H7 (cell line): ENCODE measurements around the gene TCP11L2. TPM values are rescaled to one million over a fixed set of nuclear protein-coding genes. Genes with fewer than 3 reads are reported as not detected.

Source experiments
- DNase-seq: peaks from one replicate; pipeline ENCODE4 v3.0.0; 2012
- H3K27me3 ChIP-seq: 2 replicates; pipeline ENCODE4 v1.6.0; 2011; ENCODE audit warnings: mild to moderate bottlenecking, low read length; ENCODE audit not compliant: control insufficient read depth, insufficient read depth
- H3K36me3 ChIP-seq: replicated peaks from 2 replicates; pipeline ENCODE4 v1.5.1; 2011; ENCODE audit warnings: low read length; ENCODE audit not compliant: control insufficient read depth, insufficient read depth
- H3K4me3 ChIP-seq: 2 replicates; pipeline ENCODE4 v1.5.1; 2011; ENCODE audit warnings: low read depth, mild to moderate bottlenecking, control low read depth, low read length, moderate library complexity; ENCODE audit not compliant: insufficient read depth
- total RNA-seq: library from RNA; depleted of rRNA; stranded (reverse); fragments of >200 nt; shearing (Covaris generic); gene quantifications from 2 replicates; pipeline ENCODE4 v1.2.3, GENCODE V29; 2014

TCP11L2 gene
- total RNA-seq, 1 experiment from 2014 or later, result 6.9 TPM

DNA sequence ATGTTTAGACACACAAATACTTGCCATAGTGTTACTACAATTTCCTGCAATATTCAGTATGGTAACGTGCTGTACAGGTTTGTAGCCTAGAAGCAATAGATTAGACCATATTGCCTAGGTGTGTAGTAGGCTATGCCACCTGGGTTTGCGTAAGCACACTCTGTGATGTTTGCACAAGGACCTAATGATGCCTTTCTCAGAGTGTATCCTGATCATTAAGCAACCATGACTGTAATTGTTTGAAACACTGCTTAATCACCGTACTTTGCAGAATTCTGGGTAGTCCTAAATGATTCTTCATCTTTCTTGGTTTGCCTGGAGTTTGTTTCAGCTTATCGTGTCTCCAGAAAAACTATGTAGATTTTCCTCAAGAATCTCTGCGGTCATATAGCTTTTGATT lies 11.2 kb upstream of the TCP11L2 start:
- Histone ChIP-seq H3K36me3 (no peaks in the 10 kb centered on the region), H3K27me3 (no peaks in the 10 kb centered on the region), H3K4me3 (no peak overlapping the region)
- no peak for DNase-seq

DNA sequence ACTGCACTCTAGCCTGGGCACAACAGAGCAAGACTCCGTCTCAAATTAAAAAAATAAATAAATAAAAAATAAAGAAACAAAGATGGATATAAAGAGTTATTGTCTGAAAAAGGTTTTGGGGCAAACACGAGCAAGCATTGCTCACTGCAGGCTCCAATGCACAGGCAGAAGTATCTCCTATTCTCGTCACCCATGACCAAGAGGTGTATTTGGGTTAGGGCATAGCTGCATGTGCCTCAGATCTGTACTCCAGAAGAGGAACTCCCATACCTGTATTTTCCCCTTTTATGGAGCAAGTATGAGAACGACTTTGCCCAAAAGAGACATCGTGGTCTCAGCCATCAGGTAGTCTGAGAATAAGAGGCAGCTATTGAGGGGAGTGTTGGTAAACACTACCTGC lies 10.2 kb upstream of the TCP11L2 start:
- H3K36me3 ChIP-seq, result no peaks in the 10 kb centered on the region
- no peak overlapping the region for H3K4me3 ChIP-seq
- no peaks in the 10 kb centered on the region for H3K27me3 ChIP-seq
- no peak for DNase-seq

DNA sequence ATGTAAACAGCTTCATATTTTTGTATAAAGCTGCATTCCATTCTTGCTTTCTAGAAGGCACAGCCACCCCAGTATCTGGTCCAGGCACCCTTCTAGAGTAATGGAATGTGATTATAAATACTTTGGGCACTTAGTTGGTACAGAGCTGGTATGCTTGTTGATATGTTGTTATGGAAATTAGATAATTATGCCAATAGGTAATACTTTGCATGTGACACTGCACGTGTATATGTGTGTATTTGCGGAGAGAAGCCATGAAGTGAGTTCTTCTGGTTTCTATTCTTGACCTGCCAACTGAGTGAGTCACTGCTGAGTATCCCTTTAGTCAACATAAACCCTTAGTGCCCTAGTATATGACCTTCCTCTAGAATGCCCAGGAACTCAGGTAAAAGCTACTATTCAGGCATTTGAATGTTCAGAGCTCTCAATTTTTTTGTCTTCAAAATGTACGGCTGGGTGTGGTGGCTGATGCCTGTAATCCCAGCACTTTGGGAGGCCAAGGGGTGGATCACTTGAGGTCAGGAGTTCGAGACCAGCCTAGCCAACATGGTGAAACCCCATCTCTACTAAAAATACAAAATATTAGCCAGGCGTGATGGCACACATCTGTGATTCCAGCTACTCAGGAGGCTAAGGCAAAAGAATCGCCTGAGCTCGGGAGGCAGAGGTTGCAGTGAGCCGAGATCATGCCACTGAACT lies 6.2 kb upstream of the TCP11L2 start:
- DNase-seq, result no peak
- no peaks in the 10 kb centered on the region for H3K36me3 ChIP-seq
- no peaks in the 10 kb centered on the region for H3K27me3 ChIP-seq
- H3K4me3 ChIP-seq, result no peak overlapping the region

- no peak overlapping the region for H3K4me3 ChIP-seq
- no peaks in the 10 kb centered on the region for H3K27me3 ChIP-seq
- no peaks in the 10 kb centered on the region for H3K36me3 ChIP-seq
- DNase-seq, result no peak
Observed at GRCh38 chr12:106297075-106297474, 5.5 kb upstream of the TCP11L2 start.

GRCh38 chr12:106297681-106298080 lies 4.9 kb upstream of the TCP11L2 start:
- peak; percentile 52 for DNase-seq
- H3K27me3 ChIP-seq, result no peaks in the 10 kb centered on the region
- no peak overlapping the region for H3K4me3 ChIP-seq
- no peaks in the 10 kb centered on the region for H3K36me3 ChIP-seq

DNA sequence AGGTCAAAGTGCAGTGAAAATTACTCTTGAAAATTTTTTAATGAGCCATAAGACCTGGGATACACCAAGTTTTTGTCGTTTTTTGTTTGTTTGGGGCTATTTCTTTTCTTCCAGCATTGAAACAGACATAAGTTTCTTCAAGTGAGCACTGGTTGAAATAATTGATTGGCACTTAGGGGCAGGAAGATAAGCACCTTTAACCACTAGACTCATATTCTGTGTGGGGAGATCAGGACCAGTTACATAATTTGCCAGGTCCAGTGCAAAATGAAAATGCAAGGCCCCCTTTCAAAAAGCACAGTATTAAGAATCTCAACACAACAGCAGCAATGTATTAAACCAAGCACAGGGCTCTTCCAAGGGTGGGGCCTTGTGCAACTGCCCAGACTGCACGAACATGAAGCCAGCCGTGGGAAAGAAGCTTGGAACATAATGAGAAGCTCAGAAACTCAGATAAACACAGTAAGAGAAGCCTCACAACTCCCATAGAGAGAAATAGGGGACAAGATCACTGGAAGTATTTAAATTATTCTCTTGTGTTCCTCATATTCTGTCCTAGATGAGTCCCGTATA lies 3.2 kb upstream of the TCP11L2 start:
- H3K36me3 ChIP-seq, result no peaks in the 10 kb centered on the region
- no peak for DNase-seq
- H3K4me3 ChIP-seq, result no peak overlapping the region
- H3K27me3 ChIP-seq, result no peaks in the 10 kb centered on the region

GRCh38 chr12:106300761-106301160 lies 1.8 kb upstream of the TCP11L2 start:
- Histone ChIP-seq H3K4me3 (no peak overlapping the region), H3K36me3 (no peaks in the 10 kb centered on the region), H3K27me3 (no peaks in the 10 kb centered on the region)
- no peak for DNase-seq

DNA sequence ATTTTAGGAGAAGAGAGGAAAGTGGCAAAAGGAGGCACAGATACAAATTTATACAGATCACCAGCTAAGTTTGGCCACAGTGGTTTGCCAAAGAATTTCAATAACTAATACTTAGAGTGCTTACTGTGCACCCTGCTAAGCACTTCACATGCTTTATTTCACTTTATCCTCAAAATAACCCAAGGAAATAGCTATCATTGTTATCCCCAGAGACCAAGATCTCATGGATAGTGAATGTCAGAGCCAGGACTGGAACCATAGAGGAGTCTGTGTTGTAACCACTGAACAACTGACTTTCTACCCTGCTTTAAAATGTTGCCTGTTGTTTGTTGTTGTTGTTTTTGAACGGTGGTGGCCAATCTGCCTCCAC lies 1.3 kb upstream of the TCP11L2 start:
- Histone ChIP-seq H3K4me3 (no peak overlapping the region), H3K27me3 (no peaks in the 10 kb centered on the region), H3K36me3 (no peaks in the 10 kb centered on the region)
- DNase-seq, result no peak

DNA sequence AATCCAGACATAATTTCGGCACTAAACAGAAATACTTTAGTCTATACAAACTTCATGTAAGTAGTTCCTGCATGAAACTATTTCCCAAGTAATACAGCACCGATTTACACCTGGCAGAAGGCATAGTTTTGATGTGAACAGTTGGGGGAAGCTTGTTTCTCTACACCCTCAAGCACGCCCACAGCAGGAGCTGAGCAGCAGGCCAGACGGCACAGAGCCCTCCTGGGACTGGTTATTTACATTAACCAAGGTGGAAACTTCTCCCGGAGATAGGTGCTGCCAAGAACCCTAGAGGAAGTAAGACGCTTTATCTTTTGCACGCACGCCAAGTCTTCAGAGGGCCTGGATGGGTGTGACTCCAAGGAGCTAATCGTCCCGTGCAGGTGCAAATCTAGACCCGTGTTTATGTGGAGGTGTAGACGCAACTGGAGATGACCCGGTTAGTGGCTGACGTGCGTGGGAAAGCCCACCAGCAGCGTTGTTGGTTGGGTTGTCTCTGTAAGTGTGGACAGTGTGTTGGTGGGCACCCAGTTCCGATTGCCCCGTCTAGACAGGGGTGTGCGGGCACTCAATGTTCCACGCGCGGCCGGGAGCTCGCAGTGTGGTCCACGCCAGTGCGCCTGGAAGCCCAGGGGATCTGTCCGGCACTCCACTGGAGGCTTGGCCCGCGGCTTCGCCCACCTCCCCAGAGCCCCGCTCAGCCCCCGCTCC lies 767 bp upstream of the TCP11L2 start:
- Histone ChIP-seq H3K4me3 (peak overlapping the region; percentile 73), H3K36me3 (no peaks in the 10 kb centered on the region), H3K27me3 (no peaks in the 10 kb centered on the region)
- DNase-seq, result peak; percentile 53

- no peaks in the 10 kb centered on the region for H3K36me3 ChIP-seq
- DNase-seq, result peak; percentile 88
- peak overlapping the region; percentile 81 for H3K4me3 ChIP-seq
- H3K27me3 ChIP-seq, result no peaks in the 10 kb centered on the region
Observed at GRCh38 chr12:106303202-106303820, 778 bp downstream of the TCP11L2 start.

DNA sequence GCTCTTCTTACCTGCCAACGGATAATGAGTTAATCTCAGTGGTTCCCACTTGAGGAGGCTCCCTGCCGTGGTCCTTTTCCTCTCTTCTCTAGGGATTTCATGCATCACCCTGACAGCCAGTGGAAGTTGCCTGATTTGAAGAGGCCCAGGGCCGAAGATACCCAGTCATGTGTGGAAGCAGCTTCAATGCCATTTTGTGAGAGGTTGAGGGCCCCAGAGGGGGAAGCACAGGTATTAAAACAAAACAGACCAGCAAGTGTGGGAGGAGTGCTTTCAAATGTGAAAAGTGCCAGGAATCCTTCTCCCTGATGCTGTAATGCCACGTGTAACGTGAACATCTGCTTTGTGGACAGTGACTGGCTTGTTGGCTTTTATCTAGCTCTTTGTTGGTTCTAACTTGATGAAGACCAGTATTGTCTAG lies 1.5 kb downstream of the TCP11L2 start:
- no peak for DNase-seq
- H3K4me3 ChIP-seq, result no peak overlapping the region
- H3K27me3 ChIP-seq, result no peaks in the 10 kb centered on the region
- no peaks in the 10 kb centered on the region for H3K36me3 ChIP-seq

- H3K36me3 ChIP-seq, result no peaks in the 10 kb centered on the region
- H3K4me3 ChIP-seq, result no peak overlapping the region
- DNase-seq, result no peak
- H3K27me3 ChIP-seq, result no peaks in the 10 kb centered on the region
Observed at GRCh38 chr12:106304797-106305196, 2.3 kb downstream of the TCP11L2 start.

DNA sequence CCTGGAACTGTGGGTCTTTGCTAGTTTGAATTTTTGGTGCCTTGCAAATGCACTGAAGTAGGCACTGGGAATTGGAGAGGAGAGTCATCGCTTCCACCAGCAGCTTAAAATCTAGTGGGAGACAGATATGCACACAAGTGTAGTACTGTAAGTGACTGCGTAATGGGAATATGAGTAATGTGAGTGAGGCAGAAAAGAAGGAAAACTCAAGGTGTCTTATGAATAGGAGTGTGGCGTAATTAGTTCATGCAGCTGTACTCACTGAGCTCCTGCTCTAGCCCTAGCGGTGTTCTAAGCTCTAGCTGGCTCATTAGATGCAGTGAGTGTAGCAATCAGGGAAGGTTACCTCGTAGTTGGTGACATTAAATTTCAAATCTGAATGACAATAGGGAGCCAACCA lies 2.8 kb downstream of the TCP11L2 start:
- no peak for DNase-seq
- no peaks in the 10 kb centered on the region for H3K27me3 ChIP-seq
- no peaks in the 10 kb centered on the region for H3K36me3 ChIP-seq
- H3K4me3 ChIP-seq, result no peak overlapping the region

DNA sequence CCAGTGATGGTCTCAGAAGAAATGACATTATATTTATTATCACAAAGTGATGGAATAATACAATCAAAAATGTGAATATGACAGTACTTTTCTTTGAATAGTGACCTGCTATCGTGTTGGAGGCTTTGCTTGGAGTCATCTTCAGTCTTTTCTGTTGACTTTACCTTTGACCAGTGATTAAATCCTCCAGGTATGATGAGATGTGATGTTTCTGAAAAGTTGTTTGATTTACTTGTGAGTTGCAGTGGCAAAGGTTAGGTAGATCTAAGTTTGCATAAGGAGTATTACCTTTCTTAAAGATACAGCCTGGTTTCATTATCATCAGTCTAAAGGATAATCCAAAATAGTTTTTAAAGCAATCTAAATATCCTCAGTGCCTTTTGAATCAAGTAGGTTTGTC lies 4.6 kb downstream of the TCP11L2 start:
- Histone ChIP-seq H3K27me3 (no peaks in the 10 kb centered on the region), H3K4me3 (no peak overlapping the region), H3K36me3 (no peaks in the 10 kb centered on the region)
- no peak for DNase-seq

DNA sequence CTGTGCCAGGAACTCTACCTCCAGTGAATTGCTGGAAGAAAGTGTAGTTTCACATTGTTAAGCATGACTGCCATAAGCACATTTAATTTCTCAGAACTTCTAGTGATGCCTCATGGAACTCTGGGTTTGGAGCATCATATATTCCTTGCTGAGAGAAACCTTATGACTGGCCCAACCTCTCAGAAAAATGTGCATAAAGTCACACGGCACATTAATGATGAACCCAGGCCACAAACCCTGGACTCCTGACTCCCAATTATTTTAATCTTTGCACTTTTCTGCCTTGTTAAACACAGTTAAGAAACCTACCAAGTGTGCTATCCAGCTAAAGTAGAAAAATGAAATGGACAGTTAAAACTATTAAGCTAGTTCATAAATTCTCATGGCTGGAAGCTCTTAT lies 5.6 kb downstream of the TCP11L2 start:
- no peak for DNase-seq
- H3K27me3 ChIP-seq, result no peaks in the 10 kb centered on the region
- H3K4me3 ChIP-seq, result no peak overlapping the region

More for the DNA sequence above, 5.6 kb downstream of the TCP11L2 start:
- H3K36me3 ChIP-seq, result no peaks in the 10 kb centered on the region
